Left lung (tissue), 10 donors: ENCODE data around the gene NTHL1. TPM values are rescaled to one million over a fixed set of nuclear protein-coding genes. Genes with fewer than 3 reads are reported as not detected.
A peak's percentile ranks its signal among the peaks of the same experiment; 100 is the strongest.

Experiments
- ATAC-seq: fragments of 200-7000 bp; cut with Tn5 transposase; one replicate; pipeline ENCODE4 v1.9.1; 2020; ENCODE audit warnings: moderate library complexity
- DNase-seq, 4 donors: peaks; one replicate each; pipeline ENCODE4 v3.0.0-alpha.2; 2013 to 2020
- H3K27ac ChIP-seq, 2 donors: fragments of 200-600 bp; sonication (generic) in 1 of 2; one replicate each; pipeline versions ENCODE4 v1.5.0 to v1.8.0; 2020 to 2021
- H3K27me3 ChIP-seq, 2 donors: fragments of 200-600 bp; sonication (generic) in 1 of 2; one replicate each; pipeline versions ENCODE4 v1.5.0 to v1.8.0; 2020 to 2021
- H3K36me3 ChIP-seq, 2 donors: fragments of 200-600 bp; sonication (generic) in 1 of 2; one replicate each; pipeline versions ENCODE4 v1.5.0 to v1.8.0; 2020 to 2021
- H3K4me1 ChIP-seq, 2 donors: fragments of 200-600 bp; one replicate each; pipeline ENCODE4 v1.8.0; 2021
- H3K4me3 ChIP-seq, 2 donors: fragments of 200-600 bp; sonication (generic) in 1 of 2; one replicate each; pipeline versions ENCODE4 v1.5.0 to v1.8.0; 2020 to 2021; ENCODE audit warnings: mild to moderate bottlenecking in 1 of 2
- H3K9me3 ChIP-seq, 2 donors: fragments of 200-600 bp; sonication (generic) in 1 of 2; one replicate each; pipeline versions ENCODE4 v1.5.0 to v1.8.0; 2020 to 2021
- CTCF ChIP-seq, 2 donors: fragments of 200-600 bp; sonication (generic) in 1 of 2; IDR thresholded peaks; one replicate each; pipeline versions ENCODE4 v1.5.0 to v1.8.0; 2021; ENCODE audit warnings: antibody characterized with exemption in 2 of 2
- intact Hi-C, 2 donors: fragments of 100-400 bp; cut with DNase I; formaldehyde crosslinking; loops; one replicate each; pipeline versions ENCODE4 v1.11.2 to v1.14.2; 2022
- polyA plus RNA-seq, 6 donors: library from polyadenylated mRNA; unstranded; fragments of 120-200 nt; gene quantifications; one replicate each; pipeline ENCODE4 v1.2.1, GENCODE V29; 2013; ENCODE audit not compliant: insufficient read length in 6 of 6
- total RNA-seq, 2 donors: library from RNA; stranded (reverse); fragmentation: NEBNext Ultra II Directional; extraction: Animal tissue kit (Norgen Biotek cat#: 25700); gene quantifications; one replicate each; pipeline ENCODE4 v1.2.1, GENCODE V29; 2021
- donor health status: DM: no; HTN: yes; CAD: no.
- donor health status: DM: no; HTN: no; CAD: no.

Gene NTHL1
- total and polyA plus RNA-seq, 8 donors = 19.4 to 30.0 (median 25.8) TPM

GRCh38 chr16:2033057-2033908, 14.4 kb downstream of the NTHL1 start:
- ATAC-seq (peak; percentile 54), DNase-seq (peak in 2 of 4 donors; percentile 72 to 73)
- peaks cover 51 to 78% of the 10 kb centered on the region in 2 donors for H3K4me1 ChIP-seq
- H3K27ac ChIP-seq = peak overlapping the region; percentile 85 to 89
- no peaks in the 10 kb centered on the region for H3K9me3 ChIP-seq
- TF ChIP-seq CTCF (IDR thresholded peaks at IDR 0.05) = no peak
- peaks cover 0 to 7% of the 10 kb centered on the region in 2 donors for H3K27me3 ChIP-seq
- peaks cover 0 to 32% of the 10 kb centered on the region in 2 donors for H3K36me3 ChIP-seq
- peak overlapping the region; percentile 15 to 53 for H3K4me3 ChIP-seq
- intact Hi-C loops = no loop called here

- H3K4me3 ChIP-seq = peak overlapping the region in 1 of 2 donors; percentile 53
- peak overlapping the region; percentile 85 to 89 for H3K27ac ChIP-seq
- peaks cover 0 to 26% of the 10 kb centered on the region in 2 donors for H3K36me3 ChIP-seq
- ATAC-seq = no peak
- no peak for DNase-seq
- H3K27me3 ChIP-seq = peaks cover 0 to 15% of the 10 kb centered on the region in 2 donors
- H3K4me1 ChIP-seq = peaks cover 48 to 76% of the 10 kb centered on the region in 2 donors
- intact Hi-C loops = no loop called here
- no peaks in the 10 kb centered on the region for H3K9me3 ChIP-seq
- TF ChIP-seq CTCF (IDR thresholded peaks at IDR 0.05) = no peak
Observed at GRCh38 chr16:2032285-2033056, 15.2 kb downstream of the NTHL1 start.

- H3K36me3 ChIP-seq = peaks cover 0 to 17% of the 10 kb centered on the region in 2 donors
- H3K4me1 ChIP-seq = peaks cover 36 to 73% of the 10 kb centered on the region in 2 donors
- H3K9me3 ChIP-seq = no peaks in the 10 kb centered on the region
- no peak for ATAC-seq
- intact Hi-C loops = no loop called here
- peak overlapping the region; percentile 30 to 85 for H3K27ac ChIP-seq
- TF ChIP-seq CTCF (IDR thresholded peaks at IDR 0.05) = no peak
- DNase-seq = no peak
- peaks cover 0 to 27% of the 10 kb centered on the region in 2 donors for H3K27me3 ChIP-seq
- H3K4me3 ChIP-seq = peak overlapping the region in 1 of 2 donors; percentile 67
Observed at GRCh38 chr16:2031081-2031577, 16.5 kb downstream of the NTHL1 start.

- no peaks in the 10 kb centered on the region for H3K9me3 ChIP-seq
- H3K4me3 ChIP-seq = peak overlapping the region in 1 of 2 donors; percentile 67
- H3K36me3 ChIP-seq = peaks cover 0 to 17% of the 10 kb centered on the region in 2 donors
- H3K27ac ChIP-seq = peak overlapping the region; percentile 30 to 85
- intact Hi-C loops = no loop called here
- peaks cover 0 to 38% of the 10 kb centered on the region in 2 donors for H3K27me3 ChIP-seq
- DNase-seq = no peak
- ATAC-seq = no peak
- no peak for TF ChIP-seq CTCF (IDR thresholded peaks at IDR 0.05)
- peaks cover 25 to 74% of the 10 kb centered on the region in 2 donors for H3K4me1 ChIP-seq
Observed at GRCh38 chr16:2030036-2030435, 17.6 kb downstream of the NTHL1 start.
